Stomach (tissue), 4 donors: ENCODE data around the gene EXOSC6.
"Not testable (repeated sequence)": the region's sequence is repeated elsewhere in the genome, so short reads cannot be mapped to it uniquely, and the experiment has no call there.

Experiments
- CTCF ChIP-seq, 7 experiments: fragments of 450-650 bp in 4 of 7; fragments of 200-600 bp in 3 of 7; sonication (generic) in 3 of 7; IDR thresholded peaks; one replicate each; pipeline ENCODE4 v1.5.1; 2016 to 2019; ENCODE audit warnings: antibody characterized with exemption in 7 of 7, control low read depth in 2 of 7, mild to moderate bottlenecking in 1 of 7
- POLR2A ChIP-seq, 4 donors: fragments of 450-650 bp; IDR thresholded peaks; one replicate each; pipeline ENCODE4 v1.6.1; 2016; ENCODE audit warnings: antibody characterized with exemption in 4 of 4, control low read depth in 2 of 4, mild to moderate bottlenecking in 1 of 4, moderate library complexity in 1 of 4
- POLR2AphosphoS5 ChIP-seq, 3 donors: sonication (generic); formaldehyde crosslinking; IDR thresholded peaks; one replicate each; pipeline ENCODE4 v1.6.1; 2016; ENCODE audit warnings: antibody characterized with exemption in 3 of 3

GRCh38 chr16:70238773-70239172 lies 13.0 kb downstream of the EXOSC6 start:
- TF ChIP-seq POLR2AphosphoS5, CTCF, POLR2A (IDR thresholded peaks at IDR 0.05): not testable (repeated sequence)
